Activated CD4-positive, CD25-positive, alpha-beta regulatory T cell treated with anti-CD3 and anti-CD28 coated beads, Interleukin-2, amount 50 U/mL, for 72 hours (primary cell): ENCODE data around the gene ALDH1B1.
A peak's percentile ranks its signal among the peaks of the same experiment; 100 is the strongest.

Experiments
- DNase-seq: peaks from one replicate; pipeline ENCODE4 v3.0.0; 2021

Gene ALDH1B1

DNA sequence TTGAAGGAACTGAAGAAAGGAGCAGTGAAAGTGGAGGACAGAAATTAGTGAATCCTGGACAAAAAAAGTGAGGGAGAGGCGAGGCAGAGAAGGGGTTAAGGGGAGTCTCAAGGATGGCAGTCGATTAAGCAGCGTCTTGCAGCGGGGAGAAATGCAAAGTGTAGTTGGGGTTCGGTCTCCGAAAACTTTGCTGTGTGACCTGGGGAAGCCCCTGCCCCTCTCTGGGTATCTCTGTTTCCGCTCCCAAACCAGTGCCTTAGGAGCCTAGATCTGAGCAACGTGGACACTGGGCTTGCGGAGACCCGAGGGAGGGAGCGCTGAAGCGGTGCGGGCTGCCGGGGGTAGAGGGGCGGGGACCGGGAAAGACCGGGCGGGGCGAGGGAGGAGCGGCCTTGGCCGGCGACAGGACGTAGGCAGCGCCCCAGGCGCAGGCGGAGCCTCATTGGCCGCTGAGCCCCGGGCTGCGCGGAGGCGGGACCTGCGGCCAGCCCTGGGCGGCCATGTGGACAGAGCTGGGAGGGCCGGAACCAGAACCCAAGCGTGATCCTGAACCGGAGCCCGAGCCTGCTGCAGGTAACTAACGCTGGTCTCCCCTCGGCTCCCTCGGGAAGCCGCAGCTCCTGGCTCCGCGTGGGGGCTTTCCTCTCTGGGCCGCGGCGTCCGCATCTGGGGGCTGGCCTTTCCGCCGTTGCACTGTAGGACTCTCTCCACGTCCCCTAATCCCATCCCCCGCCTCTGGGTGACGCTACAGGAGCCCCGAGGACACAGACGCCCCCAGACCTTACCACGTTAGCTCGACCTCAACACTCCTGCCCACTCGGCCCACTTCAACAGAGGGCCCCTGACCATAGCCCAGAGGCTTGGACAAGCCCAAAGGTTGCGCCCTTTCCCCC lies at the start of gene ALDH1B1:
Gene ALDH1B1 (plus strand): TSS at position 468 of the 893 bp plus-strand sequence. CDS start 3,047 bp downstream, outside the sequence.
- peak; percentile 76 for DNase-seq

DNA sequence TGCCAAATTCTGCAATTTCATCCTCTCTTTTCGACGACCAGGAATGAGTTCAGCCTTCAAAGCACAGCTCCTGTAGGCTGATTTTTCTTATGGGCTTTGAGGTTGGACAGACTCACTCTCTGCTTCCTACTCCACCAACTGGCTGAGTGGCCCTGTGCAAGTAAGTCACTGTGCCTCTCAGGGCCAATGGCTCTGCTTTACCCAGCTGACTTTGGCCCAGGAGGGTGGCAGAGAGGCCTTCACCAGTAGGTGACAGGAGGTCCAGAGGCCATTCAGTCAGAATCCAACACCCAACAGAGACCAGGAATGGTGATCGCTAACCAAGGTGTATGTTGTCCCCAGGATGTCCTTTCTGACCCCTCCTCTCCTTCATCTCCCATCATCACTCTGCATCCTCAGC lies 49.5 kb upstream of the ALDH1B1 start:
- no peak for DNase-seq

DNA sequence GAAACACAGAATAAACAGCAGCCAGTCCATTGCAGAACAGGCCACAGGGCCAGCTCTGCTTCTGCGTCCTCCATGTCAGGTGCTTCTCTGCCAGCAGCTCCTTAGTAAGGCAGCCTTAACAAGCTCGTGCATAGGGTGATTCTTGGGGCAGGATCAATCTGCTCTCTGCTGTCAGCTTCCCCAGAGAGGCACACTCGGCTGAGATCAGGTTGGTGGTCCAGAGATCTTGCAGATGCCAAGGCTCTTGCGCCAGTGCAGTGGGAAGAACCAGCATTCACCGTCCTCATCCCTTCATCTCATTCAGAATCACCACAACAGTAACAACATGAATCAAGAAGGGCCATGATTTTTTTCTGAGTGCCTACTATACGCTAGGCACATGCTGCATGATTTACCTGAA lies 49.0 kb upstream of the ALDH1B1 start:
- no peak for DNase-seq

DNA sequence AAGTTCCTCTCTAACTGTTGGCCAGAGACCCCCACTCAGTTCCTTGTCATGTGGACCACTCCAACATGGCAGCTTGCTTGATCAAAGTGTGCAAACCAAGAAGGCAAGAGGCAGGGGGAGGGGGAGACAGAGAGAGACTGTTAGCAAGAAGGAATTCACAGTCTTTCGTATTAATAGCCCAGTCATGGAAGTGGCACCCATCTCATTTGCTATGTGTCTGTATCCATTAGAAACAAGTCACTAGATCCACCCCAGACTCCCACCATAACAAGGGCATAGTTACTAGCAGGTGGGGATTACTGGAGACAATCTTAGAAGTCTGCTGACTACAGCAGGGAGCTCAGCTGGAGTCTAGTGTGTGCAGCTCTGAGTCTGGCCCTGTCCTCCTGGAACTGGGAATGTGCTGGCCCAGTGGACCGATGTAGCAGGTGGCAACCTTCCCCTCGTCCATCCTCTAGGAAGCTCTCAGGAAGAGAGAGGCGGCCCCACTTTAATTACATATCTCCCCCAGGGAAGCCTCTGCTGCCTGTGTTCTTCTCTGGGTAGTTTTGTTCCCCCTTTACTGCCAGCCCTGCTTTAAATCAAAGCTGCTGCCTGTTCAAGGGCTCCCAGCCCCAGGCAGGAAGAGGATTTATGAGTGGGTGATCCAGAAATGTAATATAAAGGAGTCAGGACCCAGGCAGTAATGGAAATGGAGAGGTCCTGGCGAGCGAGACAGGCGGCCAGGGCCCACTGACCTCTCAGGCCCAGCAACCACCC lies 47.8 kb upstream of the ALDH1B1 start:
- no peak for DNase-seq

DNA sequence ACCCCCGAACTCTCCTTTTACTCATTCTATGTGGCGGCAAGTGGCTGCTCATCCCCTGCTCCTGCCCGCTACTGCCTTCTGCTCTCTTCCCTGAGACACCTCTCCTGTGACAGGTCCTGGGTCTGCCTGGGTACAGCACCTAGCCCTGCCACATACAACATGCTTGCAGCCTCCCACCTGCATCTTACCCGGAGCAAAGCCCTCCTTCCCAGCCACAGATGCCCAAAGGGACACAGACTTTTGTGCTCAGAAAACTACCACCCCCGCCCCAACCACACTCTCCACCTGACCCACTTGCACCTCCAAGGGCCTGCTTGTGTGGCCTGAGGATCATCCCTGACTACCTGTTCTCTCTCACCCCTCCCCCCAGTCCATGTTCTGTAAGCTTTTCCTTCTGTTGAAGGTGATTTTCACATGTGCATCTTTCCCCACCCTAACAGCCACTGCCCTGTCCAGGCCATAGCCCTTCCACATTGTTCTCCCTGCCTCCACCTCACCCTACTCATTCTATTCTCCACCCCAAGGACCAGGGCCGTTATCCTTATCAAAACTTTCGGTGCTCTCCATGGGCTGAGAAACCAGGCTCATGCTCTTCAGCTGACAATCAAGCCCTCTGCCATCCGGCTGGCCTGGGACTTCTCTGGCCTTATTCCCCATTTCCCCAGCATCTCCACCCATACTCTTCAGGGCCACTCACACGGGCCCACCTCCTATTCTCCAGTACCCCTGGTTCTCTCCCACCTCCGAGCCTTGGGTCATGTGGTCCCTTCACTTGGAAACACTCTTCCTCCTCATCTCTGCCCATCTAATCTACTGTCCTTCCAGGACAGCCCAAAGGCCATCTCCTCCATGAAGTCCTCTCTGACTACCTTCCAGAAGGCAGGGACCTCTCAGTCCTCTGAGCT lies 46.4 kb upstream of the ALDH1B1 start:
- no peak for DNase-seq

DNA sequence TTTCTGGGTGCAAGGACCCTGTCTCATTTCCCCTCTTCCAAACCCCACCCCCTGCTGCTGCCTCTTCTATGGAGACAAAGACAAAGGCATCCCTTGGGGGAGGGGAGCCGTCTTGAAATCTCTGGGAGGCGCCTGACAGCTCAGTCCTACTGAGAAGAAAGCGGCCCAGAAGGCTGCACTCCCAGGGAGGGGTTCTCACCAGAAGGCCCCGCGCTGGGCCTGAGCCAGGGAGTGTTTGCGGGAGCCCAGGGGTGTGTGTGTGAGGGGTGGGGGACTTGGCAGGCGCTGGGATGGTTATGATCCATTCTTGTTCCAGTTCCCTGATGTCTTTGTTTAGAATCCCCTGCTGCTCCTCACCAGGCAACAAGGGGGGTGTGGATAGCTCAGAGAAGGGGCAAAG lies 45.7 kb upstream of the ALDH1B1 start:
- DNase-seq = no peak

DNA sequence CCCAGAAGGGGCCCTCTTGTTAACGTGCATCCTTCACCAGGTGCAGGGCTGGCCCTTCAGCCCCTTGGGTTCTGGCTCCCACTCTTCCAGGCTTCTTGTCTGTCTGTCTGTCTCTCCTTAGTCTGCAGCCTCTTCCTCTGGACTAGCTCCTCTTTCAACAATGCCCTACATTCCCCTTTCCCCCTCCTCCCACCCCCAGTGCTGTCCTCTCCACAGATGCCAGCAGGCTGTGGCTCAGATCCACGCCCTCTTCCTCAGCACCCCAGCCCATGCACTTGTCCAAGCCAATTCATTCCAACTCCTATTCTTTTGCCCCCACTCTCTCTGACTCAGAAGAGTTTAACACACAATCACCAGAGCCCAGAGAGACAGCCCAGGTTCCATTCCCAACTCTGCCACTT lies 45.2 kb upstream of the ALDH1B1 start:
- no peak for DNase-seq

DNA sequence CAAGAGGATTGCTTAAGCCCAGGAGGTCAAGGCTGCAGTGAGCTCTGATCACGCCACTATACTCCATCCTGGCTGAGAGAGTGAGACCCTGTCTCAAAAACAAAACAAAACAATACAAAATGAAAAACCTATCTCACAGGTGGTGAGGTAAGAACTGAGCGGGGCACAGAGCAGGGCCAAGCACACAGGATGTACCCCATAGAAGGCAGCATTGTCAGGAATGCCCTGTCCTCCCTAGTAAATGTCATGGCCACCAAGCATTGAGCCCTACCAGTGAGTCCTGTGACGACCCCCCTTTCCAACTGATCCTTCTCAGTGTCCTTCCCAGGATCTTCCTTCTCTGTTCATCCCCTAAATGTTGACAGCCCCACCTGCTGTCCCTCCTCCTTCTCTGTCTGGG lies 44.6 kb upstream of the ALDH1B1 start:
- DNase-seq = no peak

DNA sequence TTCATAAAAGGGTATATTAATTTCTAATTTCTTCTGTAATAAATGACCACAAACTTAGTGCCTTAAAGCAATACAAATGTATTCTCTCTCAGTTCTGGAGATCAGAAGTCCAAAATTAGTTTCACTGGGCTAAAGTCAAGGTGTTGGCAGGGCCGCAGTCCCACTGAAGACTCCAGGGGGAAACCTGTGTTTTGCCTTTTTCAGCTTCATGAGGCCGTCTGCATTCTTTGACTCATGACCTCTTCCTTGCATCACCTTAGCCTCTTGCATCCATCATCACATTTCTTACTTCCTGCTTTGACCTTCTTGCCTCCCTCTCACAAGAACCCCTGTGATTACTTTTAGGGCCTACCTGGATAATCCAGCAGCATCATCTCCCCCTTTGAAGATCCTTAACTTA lies 42.0 kb upstream of the ALDH1B1 start:
- DNase-seq = no peak

DNA sequence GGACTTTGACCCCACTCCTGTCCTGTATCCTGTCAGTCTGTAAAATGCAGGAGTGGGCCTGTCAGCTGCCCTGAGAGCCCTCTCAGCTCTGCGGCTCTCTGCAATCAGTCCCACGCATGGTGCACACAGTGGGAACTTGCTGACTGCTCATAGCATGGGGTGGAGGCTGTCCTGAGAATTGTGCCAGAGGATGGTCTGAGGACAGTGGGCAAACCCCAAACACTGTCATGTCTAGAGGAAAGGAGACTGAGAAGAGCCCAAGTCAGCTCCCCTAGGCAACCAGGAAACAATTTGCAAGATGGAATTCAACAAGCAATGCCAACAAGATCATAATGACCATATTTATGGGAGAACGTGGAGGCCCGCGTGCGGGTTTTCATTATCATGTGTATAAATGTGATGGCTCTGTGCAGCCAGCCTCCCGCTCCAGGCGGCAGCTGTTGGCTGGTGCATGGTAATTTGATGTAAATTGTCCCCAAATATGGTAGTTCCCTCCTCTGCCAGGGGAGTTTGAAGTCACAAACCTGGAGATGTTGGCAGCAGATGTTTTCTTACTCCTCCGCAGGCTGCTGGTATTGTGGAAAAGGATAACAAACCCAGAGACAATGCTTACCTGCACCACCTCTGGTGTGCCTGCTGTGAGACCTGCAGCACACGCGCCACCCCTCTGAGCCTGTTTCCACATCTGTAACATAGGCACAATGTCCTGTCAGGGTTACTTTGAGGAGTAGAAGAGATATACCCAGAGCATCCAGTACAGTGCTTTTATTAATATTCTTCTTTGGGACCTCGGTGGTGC lies 39.8 kb upstream of the ALDH1B1 start:
- no peak for DNase-seq

DNA sequence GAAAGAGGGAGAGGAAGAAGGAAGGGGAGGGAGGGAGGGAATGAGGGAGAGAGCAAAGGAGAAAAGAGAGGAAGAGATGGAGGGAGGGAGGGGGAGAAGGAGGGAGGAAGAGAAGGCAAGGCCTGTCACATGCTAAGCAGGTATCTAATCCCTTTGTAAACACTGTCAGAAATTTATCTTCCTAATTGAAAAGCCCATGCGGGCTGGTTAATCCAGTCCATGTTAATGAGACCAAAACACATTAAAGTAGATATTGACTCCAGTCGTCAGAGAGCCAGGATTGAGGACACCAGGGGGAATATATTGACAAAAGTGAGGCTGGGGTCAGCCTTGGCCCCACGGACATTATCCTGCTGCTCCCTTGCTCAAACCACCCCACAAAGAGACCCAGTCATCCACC lies 37.4 kb upstream of the ALDH1B1 start:
- no peak for DNase-seq

DNA sequence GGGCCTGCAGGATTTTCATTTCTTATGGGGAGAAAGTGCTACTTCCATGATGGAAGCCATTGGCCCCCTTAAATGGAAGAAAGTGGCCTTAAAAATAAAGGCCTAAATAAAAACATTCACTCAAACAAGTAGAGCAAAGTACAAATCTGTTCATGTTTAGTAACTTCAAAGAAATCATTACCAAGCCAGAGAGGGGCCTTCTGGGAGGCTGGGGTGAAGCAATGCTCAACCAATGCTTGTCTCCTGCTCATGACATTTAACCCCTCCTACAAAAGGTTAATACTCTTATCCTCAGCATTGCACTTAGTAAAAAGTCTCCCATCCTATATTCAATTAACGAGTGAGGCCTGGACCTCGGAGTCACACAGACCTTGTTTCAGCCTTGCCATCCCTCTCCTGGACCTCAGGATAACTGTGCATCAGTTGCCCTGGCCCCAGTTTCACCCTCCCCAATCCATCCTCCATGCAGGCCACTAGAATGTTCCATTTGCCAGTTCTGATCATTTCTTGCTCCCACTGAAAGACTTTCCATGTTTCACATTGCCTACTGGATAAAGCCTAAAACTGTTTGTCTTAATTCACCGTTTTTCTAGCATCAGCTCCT lies 36.9 kb upstream of the ALDH1B1 start:
- DNase-seq = no peak

DNA sequence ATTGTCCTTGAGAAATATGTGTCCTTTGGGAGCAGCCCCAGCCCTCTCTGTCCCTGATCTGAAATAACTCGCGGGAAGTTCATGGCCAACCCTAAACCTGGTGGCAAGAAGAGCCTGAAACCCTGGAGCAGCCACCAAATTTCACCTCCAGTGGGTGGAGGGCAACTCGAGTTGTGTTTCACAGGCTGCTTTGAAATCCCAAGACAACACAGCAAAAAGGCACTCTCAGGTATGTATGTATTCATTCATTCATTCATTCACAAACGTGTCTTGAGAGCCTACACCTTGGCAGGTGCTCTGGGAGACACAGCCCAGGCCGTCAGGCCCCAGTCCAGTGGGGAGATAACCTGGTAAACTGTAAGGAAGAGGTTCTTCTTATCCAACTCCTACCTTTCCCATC lies 35.7 kb upstream of the ALDH1B1 start:
- DNase-seq = no peak

DNA sequence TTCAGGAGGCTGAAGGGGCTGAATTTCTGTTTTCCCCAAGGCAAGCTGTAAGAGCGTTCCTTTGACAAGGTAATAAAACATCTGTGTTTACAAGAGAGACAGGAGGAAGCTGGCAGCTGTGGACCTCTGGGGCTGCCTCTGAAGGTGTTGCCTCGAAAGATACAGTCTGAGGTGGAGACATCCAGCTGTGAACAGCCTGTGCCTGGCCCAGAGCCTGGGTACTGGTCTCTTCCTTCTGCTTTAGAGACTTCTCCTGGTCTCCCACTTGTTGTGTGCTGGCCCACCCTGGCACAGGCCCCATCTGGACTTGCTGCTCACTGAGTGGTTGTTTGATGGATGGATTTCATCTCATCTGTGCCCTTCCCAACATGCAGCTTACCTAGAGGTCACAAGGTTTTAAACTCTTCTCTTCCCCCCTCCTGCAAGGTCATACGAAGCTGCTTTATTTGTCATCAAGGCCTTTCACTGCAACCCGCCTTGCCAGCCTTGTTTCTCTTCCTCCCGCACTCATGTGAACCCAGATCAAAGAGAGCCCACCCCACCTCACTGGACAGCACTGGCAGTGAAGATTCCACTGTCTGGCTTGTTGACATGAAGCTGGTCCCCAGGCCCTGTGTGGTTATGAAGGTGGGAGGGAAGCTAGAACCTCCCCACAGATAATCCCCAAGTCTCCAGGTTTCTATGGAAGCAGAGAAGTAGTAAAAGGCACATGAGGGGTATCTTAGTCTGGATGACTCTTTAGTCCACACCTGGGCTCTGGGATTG lies 35.0 kb upstream of the ALDH1B1 start:
- DNase-seq = no peak

DNA sequence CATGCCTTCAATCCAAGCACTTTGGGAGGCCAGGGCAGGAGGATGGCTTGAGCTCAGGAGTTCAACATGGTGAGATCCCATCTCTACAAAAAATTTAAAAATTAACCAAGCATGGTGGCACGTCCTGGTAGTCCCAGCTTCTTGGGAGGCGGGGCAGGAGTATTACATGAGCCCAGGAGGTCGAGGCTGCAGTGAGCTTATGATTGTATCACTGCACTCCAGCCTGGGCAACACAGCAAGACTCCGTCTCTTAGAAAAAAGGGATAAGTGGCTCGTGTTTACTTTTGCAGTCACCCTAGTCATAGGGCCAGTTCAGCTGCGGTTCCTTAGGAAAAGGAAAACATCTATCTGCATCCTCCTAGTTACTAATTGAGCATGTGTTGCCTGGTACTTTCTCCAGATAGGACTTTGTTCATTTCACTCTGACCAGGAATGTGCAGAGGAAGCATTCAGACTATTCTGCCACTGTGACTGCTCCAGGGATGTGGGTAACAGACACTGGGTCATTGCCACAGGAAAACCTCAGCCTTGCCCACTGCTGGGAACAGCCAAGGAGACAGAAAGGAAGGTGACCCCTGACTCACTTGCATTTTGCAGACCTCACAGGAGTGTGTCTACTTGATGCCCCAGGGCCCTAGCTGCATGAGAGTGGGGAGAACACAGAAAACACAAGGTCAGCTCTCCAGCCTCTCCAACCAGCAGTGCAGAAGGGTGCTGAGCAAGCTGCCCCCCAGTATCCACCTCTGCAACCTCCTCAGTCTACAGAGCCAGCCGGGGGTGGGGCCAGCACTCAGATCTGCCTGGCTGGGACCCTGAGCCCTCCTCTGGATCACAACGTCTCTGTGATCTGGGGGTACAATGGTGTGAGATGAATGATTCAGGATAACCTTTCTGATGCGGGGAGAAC lies 33.9 kb upstream of the ALDH1B1 start:
- no peak for DNase-seq

DNA sequence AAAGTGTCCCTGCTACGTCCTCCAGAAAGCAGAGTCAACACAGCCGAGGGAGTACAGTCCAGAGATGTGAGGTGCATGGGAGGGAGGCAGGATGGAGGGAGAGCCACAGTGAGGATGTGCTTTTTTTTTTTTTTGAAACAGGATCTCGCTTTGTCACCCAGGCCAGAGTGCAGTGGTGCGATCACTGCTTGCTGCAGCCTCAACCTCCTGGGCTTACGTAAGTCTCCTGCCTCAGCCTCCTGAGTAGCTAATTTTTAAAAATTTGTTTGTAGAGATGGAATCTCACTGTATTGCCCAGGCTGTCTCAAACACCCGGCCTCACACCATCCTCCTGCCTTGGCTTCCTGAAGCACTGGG lies 33.2 kb upstream of the ALDH1B1 start:
- no peak for DNase-seq

DNA sequence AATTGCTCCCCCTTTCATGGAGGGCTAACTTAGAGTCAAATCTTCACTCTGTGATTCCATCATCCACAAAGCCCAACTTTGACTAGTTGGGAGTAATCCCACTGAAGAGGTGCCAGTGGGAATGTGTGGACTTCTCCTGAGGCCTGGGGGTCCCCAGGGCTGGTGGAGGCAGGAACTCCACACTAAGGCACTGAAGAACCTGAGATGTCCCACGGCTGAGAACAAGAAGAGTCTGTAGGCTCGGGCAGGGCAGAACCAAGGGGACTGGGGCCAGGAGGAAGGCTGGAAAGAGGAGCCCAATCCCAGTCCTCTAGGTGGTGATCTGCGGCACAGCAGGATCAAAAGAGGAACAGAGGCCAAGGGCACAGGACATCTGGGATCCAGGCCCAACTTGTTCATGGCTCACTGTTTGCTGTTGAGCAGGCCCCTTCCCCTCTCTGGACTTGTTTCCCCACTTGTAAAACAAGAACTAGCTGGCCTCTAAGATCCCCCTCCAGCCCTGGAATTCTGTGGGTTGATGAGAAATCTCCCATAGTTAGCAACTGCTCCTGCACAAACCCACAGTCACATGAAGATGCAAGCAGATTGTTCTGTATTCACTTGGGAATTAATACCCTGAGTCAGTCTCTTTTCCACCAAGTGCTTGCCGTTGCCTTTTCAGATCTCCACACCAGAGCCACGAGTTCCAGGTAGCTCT lies 32.7 kb upstream of the ALDH1B1 start:
- no peak for DNase-seq

DNA sequence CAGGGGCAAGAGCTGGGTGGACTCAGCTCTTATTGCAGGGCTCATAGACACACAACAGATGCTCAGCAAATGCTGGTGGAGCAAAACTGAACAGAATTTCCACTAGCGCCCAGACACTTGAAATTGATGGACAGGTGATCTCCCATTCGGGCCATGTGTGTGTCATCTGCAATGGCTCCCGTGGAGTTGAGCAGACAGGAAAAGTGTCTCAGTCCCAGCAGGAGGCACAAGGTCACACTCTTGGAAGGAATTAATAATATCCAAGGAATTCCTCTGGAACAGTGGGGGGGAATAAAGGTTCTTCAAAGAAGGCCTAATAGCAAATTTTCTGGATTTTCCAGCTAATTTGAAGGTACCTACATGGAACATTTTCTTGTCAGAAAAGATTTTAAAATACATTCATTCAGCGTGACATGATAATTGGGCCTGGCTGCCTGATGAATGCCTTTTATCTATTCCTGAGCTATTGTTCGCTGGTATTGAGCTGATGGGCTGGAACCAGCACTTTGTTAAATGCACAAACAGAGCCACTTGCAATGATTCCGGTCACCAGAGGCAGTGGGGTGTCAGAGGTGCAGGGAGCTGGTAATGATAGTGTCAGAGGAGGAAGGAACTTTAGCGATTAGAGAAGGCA lies 31.5 kb upstream of the ALDH1B1 start:
- no peak for DNase-seq

DNA sequence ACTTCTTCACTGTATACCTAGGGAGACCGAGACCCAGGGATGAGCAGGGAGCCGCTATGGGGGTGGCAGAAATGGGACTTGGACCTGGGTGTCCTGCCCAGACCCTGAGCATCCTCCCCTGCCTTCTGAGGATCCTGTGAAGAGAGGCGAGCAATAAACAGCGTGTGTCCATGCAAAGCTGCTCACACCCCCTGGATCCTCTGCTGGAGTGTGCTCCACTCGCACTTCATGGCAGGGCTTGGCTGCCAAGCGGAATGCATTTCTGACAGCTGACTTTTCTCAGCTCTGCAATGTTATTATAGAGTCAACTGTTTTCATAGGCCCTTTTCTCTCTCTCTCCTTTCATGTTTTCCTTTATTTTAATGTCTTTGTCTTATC lies 31.0 kb upstream of the ALDH1B1 start:
- DNase-seq = no peak
